K562 (cell line): ENCODE measurements around the gene CCT3. TPM values are rescaled to one million over a fixed set of nuclear protein-coding genes. Genes with fewer than 3 reads are reported as not detected.

ENCODE experiments used
- ATF1 ChIP-seq, 2 experiments: fragments of 450-650 bp in 1 of 2; IDR thresholded peaks; 2 replicates each; pipeline ENCODE4 v1.6.1; 2016; ENCODE audit warnings: missing compliant biosample characterization in 1 of 2, missing genetic modification characterization in 1 of 2
- CHD7 ChIP-seq: fragments of 200-600 bp; sonication (generic); IDR thresholded peaks from one replicate; pipeline ENCODE4 v1.6.1; 2012; ENCODE audit warnings: mild to moderate bottlenecking, low read depth, low read length, inconsistent platforms
- ETV6 ChIP-seq, 3 experiments: fragments of 150-350 bp in 1 of 3; sonication (generic) in 1 of 3; formaldehyde crosslinking in 1 of 3; IDR thresholded peaks; 2 replicates each; pipeline versions ENCODE4 v1.6.1 to v1.8.0; 2014 to 2022; ENCODE audit warnings: borderline replicate concordance in 2 of 3, low read depth in 2 of 3, antibody characterized with exemption in 1 of 3, low read length in 1 of 3, mild to moderate bottlenecking in 1 of 3, missing genetic modification reagents in 1 of 3
- HNRNPUL1 ChIP-seq: fragments of 200-400 bp; formaldehyde crosslinking; IDR thresholded peaks from 2 replicates; pipeline ENCODE4 v1.6.1; 2017; ENCODE audit warnings: low read length
- MTA1 ChIP-seq: fragments of 450-650 bp; IDR thresholded peaks from 2 replicates; pipeline ENCODE4 v1.6.1; 2017; ENCODE audit warnings: borderline replicate concordance
- PHB2 ChIP-seq: fragments of 450-650 bp; IDR thresholded peaks from 2 replicates; pipeline ENCODE4 v1.6.1; 2017; ENCODE audit warnings: low read depth
- ZFP30 ChIP-seq: fragments of 250-450 bp; sonication (Bioruptor Pico); IDR thresholded peaks from 2 replicates; pipeline ENCODE4 v1.8.0; 2022; ENCODE audit warnings: moderate library complexity, mild to moderate bottlenecking, inconsistent platforms, borderline replicate concordance
- polyA plus RNA-seq, 8 experiments: library from polyadenylated mRNA; depleted of rRNA in 4 of 8; stranded (reverse) in 5 of 8; unstranded in 3 of 8; fragments of >200 nt; fragmentation: Nextera tagmentation in 2 of 8; fragmentation: Illumina TruSeq in 1 of 8; extraction: Ambion mirVana in 2 of 8; extraction: Trizol in 1 of 8; gene quantifications; 2 replicates each; pipeline versions ENCODE4 v1.2.1 to v1.2.3, GENCODE V29; 2011 to 2014; ENCODE audit warnings: inconsistent platforms in 1 of 8, missing spikeins in 1 of 8
- total RNA-seq, 7 experiments: library from RNA; depleted of rRNA in 6 of 7; stranded (reverse); fragments of >200 nt in 6 of 7; fragmentation: Illumina TruSeq in 2 of 7; extraction: Trizol in 2 of 7; gene quantifications; 2 replicates each; pipeline versions ENCODE4 v1.2.1 to v1.2.3, GENCODE V29; 2011 to 2021; ENCODE audit warnings: low replicate concordance in 1 of 7
- TF ChIP-seq, protein P1 (sequence below): fragments of 450-650 bp; IDR thresholded peaks from 2 replicates; pipeline ENCODE4 v1.6.1; 2018; ENCODE audit not compliant: partially characterized antibody
- TF ChIP-seq, protein P2 (sequence below): fragments of 450-650 bp; formaldehyde crosslinking; conservative IDR thresholded peaks from 2 replicates; pipeline ENCODE4 v1.4.0; 2022; ENCODE audit warnings: mild to moderate bottlenecking, missing genetic modification characterization

The CCT3 gene
- total and polyA plus RNA-seq, 9 of the 15 experiments (the other 6 are each of a cell fraction or from before 2014, with no cell fraction given), result 475 to 1,167 (median 610) TPM

DNA sequence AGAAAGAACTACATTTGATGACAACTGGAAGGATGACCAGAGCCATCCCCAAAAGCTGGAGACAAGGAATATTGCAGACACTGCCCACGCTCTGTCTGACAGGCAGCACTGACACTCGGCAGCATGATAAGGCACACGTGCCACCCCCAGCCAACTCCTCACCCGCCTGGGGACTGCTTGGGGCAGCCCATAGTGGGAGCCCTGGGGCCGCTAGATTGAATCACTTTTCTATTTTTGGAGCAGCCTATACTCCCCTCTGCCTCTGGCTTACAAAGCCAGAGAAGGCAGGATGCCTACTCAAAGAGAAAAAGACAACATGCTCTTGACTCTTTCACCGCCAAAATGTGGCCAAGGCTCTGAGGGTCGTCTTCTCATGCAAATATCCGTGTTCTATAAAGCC is 56.8 kb downstream of the CCT3 start (continued):
- TF ChIP-seq CHD7, result no peak
- TF ChIP-seq ZFP30 (CRISPR knock-in tag), result no peak
- no peak for TF ChIP-seq MTA1
- no peak for TF ChIP-seq ETV6 (IDR thresholded peaks at IDR 0.05; ENCODE audit: borderline replicate concordance in 1 of 2, low read depth in 2 of 2, low read length in 1 of 2)
- no peak for TF ChIP-seq ETV6 (CRISPR knock-in tag; IDR thresholded peaks at IDR 0.05; ENCODE audit: borderline replicate concordance)
- no peak for TF ChIP-seq HNRNPUL1
- TF ChIP-seq ATF1 (CRISPR knock-in tag; IDR thresholded peaks at IDR 0.05), result no peak
- no peak for TF ChIP-seq ATF1 (tag; IDR thresholded peaks at IDR 0.05)
- TF ChIP-seq, protein P1, sequence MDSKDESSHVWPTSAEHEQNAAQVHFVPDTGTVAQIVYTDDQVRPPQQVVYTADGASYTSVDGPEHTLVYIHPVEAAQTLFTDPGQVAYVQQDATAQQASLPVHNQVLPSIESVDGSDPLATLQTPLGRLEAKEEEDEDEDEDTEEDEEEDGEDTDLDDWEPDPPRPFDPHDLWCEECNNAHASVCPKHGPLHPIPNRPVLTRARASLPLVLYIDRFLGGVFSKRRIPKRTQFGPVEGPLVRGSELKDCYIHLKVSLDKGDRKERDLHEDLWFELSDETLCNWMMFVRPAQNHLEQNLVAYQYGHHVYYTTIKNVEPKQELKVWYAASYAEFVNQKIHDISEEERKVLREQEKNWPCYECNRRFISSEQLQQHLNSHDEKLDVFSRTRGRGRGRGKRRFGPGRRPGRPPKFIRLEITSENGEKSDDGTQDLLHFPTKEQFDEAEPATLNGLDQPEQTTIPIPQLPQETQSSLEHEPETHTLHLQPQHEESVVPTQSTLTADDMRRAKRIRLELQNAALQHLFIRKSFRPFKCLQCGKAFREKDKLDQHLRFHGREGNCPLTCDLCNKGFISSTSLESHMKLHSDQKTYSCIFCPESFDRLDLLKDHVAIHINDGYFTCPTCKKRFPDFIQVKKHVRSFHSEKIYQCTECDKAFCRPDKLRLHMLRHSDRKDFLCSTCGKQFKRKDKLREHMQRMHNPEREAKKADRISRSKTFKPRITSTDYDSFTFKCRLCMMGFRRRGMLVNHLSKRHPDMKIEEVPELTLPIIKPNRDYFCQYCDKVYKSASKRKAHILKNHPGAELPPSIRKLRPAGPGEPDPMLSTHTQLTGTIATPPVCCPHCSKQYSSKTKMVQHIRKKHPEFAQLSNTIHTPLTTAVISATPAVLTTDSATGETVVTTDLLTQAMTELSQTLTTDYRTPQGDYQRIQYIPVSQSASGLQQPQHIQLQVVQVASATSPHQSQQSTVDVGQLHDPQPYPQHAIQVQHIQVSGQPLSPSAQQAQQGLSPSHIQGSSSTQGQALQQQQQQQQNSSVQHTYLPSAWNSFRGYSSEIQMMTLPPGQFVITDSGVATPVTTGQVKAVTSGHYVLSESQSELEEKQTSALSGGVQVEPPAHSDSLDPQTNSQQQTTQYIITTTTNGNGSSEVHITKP, result peak; percentile 88
- no peak for TF ChIP-seq PHB2
- TF ChIP-seq, protein P2, sequence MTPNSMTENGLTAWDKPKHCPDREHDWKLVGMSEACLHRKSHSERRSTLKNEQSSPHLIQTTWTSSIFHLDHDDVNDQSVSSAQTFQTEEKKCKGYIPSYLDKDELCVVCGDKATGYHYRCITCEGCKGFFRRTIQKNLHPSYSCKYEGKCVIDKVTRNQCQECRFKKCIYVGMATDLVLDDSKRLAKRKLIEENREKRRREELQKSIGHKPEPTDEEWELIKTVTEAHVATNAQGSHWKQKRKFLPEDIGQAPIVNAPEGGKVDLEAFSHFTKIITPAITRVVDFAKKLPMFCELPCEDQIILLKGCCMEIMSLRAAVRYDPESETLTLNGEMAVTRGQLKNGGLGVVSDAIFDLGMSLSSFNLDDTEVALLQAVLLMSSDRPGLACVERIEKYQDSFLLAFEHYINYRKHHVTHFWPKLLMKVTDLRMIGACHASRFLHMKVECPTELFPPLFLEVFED (CRISPR knock-in tag), result no peak
